Parathyroid adenoma (tissue), 2 donors: ENCODE results near the gene CYP24A1.

ENCODE experiments used
- H2AFZ ChIP-seq: fragments of 300-600 bp; sonication (generic); one replicate; pipeline ENCODE4 v1.7.0; 2017; ENCODE audit warnings: antibody characterized with exemption, mild to moderate bottlenecking
- H3K27ac ChIP-seq: fragments of 300-600 bp; sonication (generic); one replicate; pipeline ENCODE4 v1.7.0; 2017
- H3K27me3 ChIP-seq: fragments of 300-600 bp; sonication (generic); one replicate; pipeline ENCODE4 v1.7.0; 2017; ENCODE audit warnings: low read length; ENCODE audit not compliant: control insufficient read depth, insufficient read depth
- H3K36me3 ChIP-seq: fragments of 300-600 bp; sonication (generic); one replicate; pipeline ENCODE4 v1.7.0; 2017; ENCODE audit warnings: low read length; ENCODE audit not compliant: control insufficient read depth, insufficient read depth
- H3K4me1 ChIP-seq: fragments of 300-600 bp; sonication (generic); one replicate; pipeline ENCODE4 v1.7.0; 2017; ENCODE audit warnings: control low read depth
- H3K4me2 ChIP-seq: fragments of 300-600 bp; sonication (generic); one replicate; pipeline ENCODE4 v1.7.0; 2017; ENCODE audit warnings: low read length
- H3K4me3 ChIP-seq: fragments of 300-600 bp; sonication (generic); one replicate; pipeline ENCODE4 v1.7.0; 2017; ENCODE audit warnings: low read depth, low read length
- H3K79me2 ChIP-seq: fragments of 300-600 bp; sonication (generic); one replicate; pipeline ENCODE4 v1.7.0; 2017; ENCODE audit warnings: control low read depth
- H3K9ac ChIP-seq: fragments of 300-600 bp; sonication (generic); one replicate; pipeline ENCODE4 v1.7.0; 2017; ENCODE audit warnings: mild to moderate bottlenecking
- H3K9me3 ChIP-seq: fragments of 300-600 bp; sonication (generic); one replicate; pipeline ENCODE4 v1.7.0; 2017; ENCODE audit warnings: low read length; ENCODE audit not compliant: control insufficient read depth
- TF ChIP-seq, protein P1 (sequence below): fragments of 300-600 bp; sonication (generic); IDR thresholded peaks from one replicate; pipeline ENCODE4 v1.7.0; 2017; ENCODE audit warnings: antibody characterized with exemption, mild to moderate bottlenecking
- donor health status: primary hyperparathyroidism.

Gene CYP24A1

DNA sequence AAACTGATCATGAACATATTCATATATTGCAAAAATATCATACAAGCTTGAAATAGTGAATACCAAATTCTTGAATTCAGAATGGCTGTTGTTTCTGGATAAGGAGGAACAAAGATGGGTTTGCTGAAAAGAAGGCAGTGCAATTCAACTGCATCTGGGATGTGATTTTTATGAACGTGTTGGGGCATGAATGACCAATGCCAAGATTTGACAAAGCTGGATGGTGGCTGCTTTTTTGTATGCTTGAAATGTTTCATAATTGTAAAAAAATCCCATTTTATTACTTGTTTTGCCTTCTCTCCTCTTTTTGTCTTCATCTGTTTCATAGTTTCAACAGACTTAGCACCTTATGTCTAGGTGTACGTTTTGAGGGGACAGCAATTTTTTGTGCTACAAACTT, 66.6 kb downstream of the CYP24A1 start:
- TF ChIP-seq, protein P1, sequence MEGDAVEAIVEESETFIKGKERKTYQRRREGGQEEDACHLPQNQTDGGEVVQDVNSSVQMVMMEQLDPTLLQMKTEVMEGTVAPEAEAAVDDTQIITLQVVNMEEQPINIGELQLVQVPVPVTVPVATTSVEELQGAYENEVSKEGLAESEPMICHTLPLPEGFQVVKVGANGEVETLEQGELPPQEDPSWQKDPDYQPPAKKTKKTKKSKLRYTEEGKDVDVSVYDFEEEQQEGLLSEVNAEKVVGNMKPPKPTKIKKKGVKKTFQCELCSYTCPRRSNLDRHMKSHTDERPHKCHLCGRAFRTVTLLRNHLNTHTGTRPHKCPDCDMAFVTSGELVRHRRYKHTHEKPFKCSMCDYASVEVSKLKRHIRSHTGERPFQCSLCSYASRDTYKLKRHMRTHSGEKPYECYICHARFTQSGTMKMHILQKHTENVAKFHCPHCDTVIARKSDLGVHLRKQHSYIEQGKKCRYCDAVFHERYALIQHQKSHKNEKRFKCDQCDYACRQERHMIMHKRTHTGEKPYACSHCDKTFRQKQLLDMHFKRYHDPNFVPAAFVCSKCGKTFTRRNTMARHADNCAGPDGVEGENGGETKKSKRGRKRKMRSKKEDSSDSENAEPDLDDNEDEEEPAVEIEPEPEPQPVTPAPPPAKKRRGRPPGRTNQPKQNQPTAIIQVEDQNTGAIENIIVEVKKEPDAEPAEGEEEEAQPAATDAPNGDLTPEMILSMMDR = no peak
- no peaks in the 10 kb centered on the region for H3K36me3 ChIP-seq
- no peaks in the 10 kb centered on the region for H3K79me2 ChIP-seq
- no peak overlapping the region for H3K4me2 ChIP-seq
- no peaks in the 10 kb centered on the region for H3K4me1 ChIP-seq
- H3K27me3 ChIP-seq = no peaks in the 10 kb centered on the region
- H2AFZ ChIP-seq = no peak overlapping the region
- no peak overlapping the region for H3K9ac ChIP-seq
- H3K27ac ChIP-seq = no peak overlapping the region
- H3K4me3 ChIP-seq = no peak overlapping the region
- H3K9me3 ChIP-seq = no peaks in the 10 kb centered on the region

DNA sequence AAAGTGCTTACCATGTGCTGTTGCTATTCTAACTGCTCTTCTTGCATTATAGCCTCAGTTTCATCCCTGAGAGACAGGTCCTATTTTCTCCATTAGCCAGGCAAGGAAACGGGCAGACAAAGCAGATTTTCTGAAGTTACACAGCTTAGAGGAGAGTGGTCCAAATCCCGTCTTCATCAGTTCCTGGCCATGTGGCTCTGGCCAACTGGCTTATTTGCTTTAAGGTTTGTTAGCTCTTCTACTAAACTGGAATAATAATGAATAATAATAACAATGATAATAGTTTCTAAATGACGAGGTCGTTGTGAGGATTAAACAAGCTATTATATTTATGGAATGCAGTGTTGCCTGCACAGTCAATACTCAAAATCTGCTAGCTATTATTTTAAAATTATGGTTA, 67.6 kb downstream of the CYP24A1 start:
- H3K4me2 ChIP-seq = no peak overlapping the region

DNA sequence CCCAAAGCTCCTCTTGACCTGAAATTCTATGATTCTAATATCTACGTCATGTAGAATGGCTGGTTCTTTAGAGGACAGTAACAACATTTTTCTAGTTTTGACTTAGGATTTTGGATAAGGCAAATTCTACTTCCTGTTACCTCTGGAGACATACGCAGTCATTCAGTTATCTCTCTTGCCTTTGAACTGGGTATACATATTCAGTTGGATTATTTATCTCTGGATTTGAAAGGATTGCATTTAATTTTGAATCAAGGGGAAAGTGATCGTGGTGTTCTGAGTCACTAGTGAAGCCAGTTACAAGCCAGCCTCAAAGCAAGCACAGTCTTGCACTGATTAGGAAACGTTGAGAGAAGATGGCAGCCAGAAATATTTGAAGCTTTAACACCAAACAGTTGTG, 68.1 kb downstream of the CYP24A1 start:
- Histone ChIP-seq H3K27ac (no peak overlapping the region), H3K36me3 (no peaks in the 10 kb centered on the region), H3K27me3 (no peaks in the 10 kb centered on the region), H2AFZ (no peak overlapping the region), H3K4me1 (no peaks in the 10 kb centered on the region), H3K9me3 (no peaks in the 10 kb centered on the region), H3K4me3 (no peak overlapping the region), H3K9ac (no peak overlapping the region), H3K4me2 (no peak overlapping the region), H3K79me2 (no peaks in the 10 kb centered on the region)
- TF ChIP-seq, protein P1 = no peak

More for the DNA sequence above, 67.6 kb downstream of the CYP24A1 start:
- Histone ChIP-seq H3K27ac (no peak overlapping the region), H2AFZ (no peak overlapping the region), H3K4me3 (no peak overlapping the region), H3K9ac (no peak overlapping the region), H3K27me3 (no peaks in the 10 kb centered on the region), H3K4me1 (no peaks in the 10 kb centered on the region), H3K9me3 (no peaks in the 10 kb centered on the region), H3K36me3 (no peaks in the 10 kb centered on the region), H3K79me2 (no peaks in the 10 kb centered on the region)
- TF ChIP-seq, protein P1 = no peak

DNA sequence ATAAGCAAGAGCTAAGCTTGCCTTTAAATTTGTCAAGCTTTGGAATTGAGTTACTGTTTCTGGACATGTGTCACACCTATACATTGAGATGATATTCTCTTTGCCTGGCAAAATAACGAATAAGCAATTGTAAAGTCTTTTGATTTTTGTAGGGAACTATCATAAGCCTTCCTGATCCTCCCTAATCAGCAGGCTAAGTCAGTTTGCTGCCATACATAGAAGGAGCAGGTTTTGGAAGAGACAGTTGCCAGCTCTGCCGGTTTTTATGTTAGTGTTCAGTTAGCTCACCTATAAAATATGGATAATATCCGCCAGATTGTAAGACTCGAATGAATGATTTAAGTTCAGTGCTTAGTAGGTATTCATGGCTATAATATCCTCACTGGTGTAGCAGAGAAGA, 69.0 kb downstream of the CYP24A1 start:
- no peaks in the 10 kb centered on the region for H3K27me3 ChIP-seq
- H3K4me1 ChIP-seq = no peaks in the 10 kb centered on the region
- no peak overlapping the region for H2AFZ ChIP-seq
- no peaks in the 10 kb centered on the region for H3K79me2 ChIP-seq
- no peak overlapping the region for H3K4me3 ChIP-seq
- no peak overlapping the region for H3K27ac ChIP-seq
- no peaks in the 10 kb centered on the region for H3K9me3 ChIP-seq
- TF ChIP-seq, protein P1 = no peak
- no peak overlapping the region for H3K9ac ChIP-seq
- no peak overlapping the region for H3K4me2 ChIP-seq
- no peaks in the 10 kb centered on the region for H3K36me3 ChIP-seq

DNA sequence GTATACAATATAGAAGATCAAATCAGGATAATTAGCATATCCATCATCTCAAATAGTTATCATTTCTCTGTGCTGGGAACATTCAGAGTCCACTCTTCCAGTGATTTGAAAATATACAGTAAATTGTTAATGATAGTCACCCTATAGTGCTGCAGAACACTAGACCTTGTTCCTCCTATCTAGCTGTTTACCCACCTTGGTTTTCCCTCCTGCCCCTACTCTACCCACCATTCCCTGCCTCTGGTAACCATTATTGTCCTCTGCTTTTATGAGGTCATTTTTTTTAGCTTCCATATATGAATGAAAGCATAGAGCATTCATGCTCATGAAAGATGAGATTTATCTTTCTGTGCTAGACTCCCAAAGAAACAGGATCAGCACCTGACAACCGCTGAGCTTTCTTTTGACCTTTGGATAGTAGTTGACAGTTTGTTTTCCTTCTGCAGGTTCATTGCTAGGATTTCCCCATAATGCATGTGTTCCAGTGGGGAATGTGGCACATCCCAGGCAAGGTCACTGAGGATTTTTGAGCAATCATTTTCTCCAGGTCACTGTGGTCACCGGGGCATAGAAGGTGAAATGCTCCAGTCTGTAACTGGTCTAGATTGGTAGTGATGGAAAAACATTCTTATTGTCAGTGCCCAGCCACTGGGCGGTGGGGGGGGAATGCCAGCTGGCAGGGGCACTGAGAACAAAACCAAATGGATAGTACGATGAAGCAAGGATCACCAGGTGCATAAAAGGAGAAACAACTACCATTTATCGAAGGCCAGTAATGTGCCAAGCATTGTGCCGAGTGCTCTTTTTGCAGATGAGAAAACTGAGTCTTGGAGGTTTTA, 69.8 kb downstream of the CYP24A1 start:
- Histone ChIP-seq H3K36me3 (no peaks in the 10 kb centered on the region), H2AFZ (no peak overlapping the region), H3K9ac (no peak overlapping the region), H3K27ac (no peak overlapping the region), H3K9me3 (no peaks in the 10 kb centered on the region), H3K4me2 (no peak overlapping the region), H3K79me2 (no peaks in the 10 kb centered on the region), H3K4me1 (no peaks in the 10 kb centered on the region), H3K27me3 (no peaks in the 10 kb centered on the region), H3K4me3 (no peak overlapping the region)
- TF ChIP-seq, protein P1 = no peak
